ENCODE measurements around the gene TSTD1. TPM values are rescaled to one million over a fixed set of nuclear protein-coding genes. Genes with fewer than 3 reads are reported as not detected.
"Not testable (repeated sequence)": the region's sequence is repeated elsewhere in the genome, so short reads cannot be mapped to it uniquely, and the experiment has no call there.

TSTD1 gene
- total RNA-seq, 2 experiments from 2014 or later: 70.2 to 77.7 TPM

GRCh38 chr1:161019111-161019660 is 19.6 kb downstream of the TSTD1 start:
- H3K4me3 Mint-ChIP-seq; DNase-seq; H3K9me3 Mint-ChIP-seq; H3K27me3 Mint-ChIP-seq; intact Hi-C loops (cut with micrococcal nuclease); H3K27ac Mint-ChIP-seq; H3K36me3 Mint-ChIP-seq: not testable (repeated sequence)
- CTCF ChIA-PET: interaction anchor here (1.1 to 1.6 kb wide), 2 partner anchors 22 to 23 kb away, joined by 3 read pairs; no protein-coding TSS in a partner anchor
- POLR2A ChIA-PET: interaction anchor here (0.6 to 1.0 kb wide), 2 partner anchors 27 kb away, joined by 4 read pairs; partner anchors contain the start of gene USF1
- H3K4me1 Mint-ChIP-seq (ENCODE audit: low read depth): peaks cover 53% of the 10 kb centered on the region

GRCh38 chr1:161018631-161018930 is 20.2 kb downstream of the TSTD1 start:
- ChIA-PET CTCF (interaction anchor here (0.6 to 1.6 kb wide), 4 partner anchors 21 to 40 kb away, joined by 3 to 5 read pairs (median 3); no protein-coding TSS in a partner anchor), POLR2A (interaction anchor here (1.0 kb wide), 1 partner anchor 27 kb away, joined by 4 read pairs; the partner anchor contains the start of gene USF1)
- H3K4me3 Mint-ChIP-seq: no peak overlapping the region
- peaks cover 59% of the 10 kb centered on the region for H3K4me1 Mint-ChIP-seq (ENCODE audit: low read depth)
- H3K27ac Mint-ChIP-seq: no peak overlapping the region
- H3K27me3 Mint-ChIP-seq: no peaks in the 10 kb centered on the region
- intact Hi-C loops (cut with micrococcal nuclease): no loop called here
- no peaks in the 10 kb centered on the region for H3K9me3 Mint-ChIP-seq
- DNase-seq: no peak
- H3K36me3 Mint-ChIP-seq: no peaks in the 10 kb centered on the region

GRCh38 chr1:161017756-161018630 is 20.8 kb downstream of the TSTD1 start:
- ChIA-PET CTCF (interaction anchor here (0.6 to 1.6 kb wide), 4 partner anchors 21 to 41 kb away, joined by 3 to 5 read pairs (median 3); no protein-coding TSS in a partner anchor), POLR2A (interaction anchor here (1.0 kb wide), 1 partner anchor 28 kb away, joined by 4 read pairs; the partner anchor contains the start of gene USF1)
- DNase-seq: no peak
- H3K4me1 Mint-ChIP-seq (ENCODE audit: low read depth): peaks cover 65% of the 10 kb centered on the region
- no peak overlapping the region for H3K4me3 Mint-ChIP-seq
- H3K27ac Mint-ChIP-seq: peak overlapping the region; percentile 21
- H3K27me3 Mint-ChIP-seq: no peaks in the 10 kb centered on the region
- H3K36me3 Mint-ChIP-seq: no peaks in the 10 kb centered on the region
- no peaks in the 10 kb centered on the region for H3K9me3 Mint-ChIP-seq
- intact Hi-C loops (cut with micrococcal nuclease): no loop called here

DNA sequence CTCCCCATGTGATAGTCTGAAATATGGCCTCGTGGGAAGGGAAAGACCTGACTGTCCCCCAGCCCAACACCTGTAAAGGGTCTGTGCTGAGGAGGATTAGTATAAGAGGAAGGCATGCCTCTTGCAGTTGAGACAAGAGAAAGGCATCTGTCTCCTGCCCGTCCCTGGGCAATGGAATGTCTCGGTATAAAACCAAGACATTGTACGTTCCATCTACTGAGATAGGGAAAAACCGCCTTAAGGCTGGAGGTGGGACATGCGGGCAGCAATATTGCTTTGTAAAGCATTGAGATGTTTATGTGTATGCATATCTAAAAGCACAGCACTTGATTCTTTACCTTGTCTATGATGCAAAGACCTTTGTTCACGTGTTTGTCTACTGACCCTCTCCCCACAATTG is 21.6 kb downstream of the TSTD1 start:
- H3K4me3 Mint-ChIP-seq: not testable (repeated sequence)

GRCh38 chr1:161016683-161017082 is 22.1 kb downstream of the TSTD1 start:
- POLR2A ChIA-PET; H3K9me3 Mint-ChIP-seq; H3K27me3 Mint-ChIP-seq; H3K36me3 Mint-ChIP-seq; intact Hi-C loops (cut with micrococcal nuclease); CTCF ChIA-PET; H3K4me3 Mint-ChIP-seq; DNase-seq: not testable (repeated sequence)
- peaks cover 61% of the 10 kb centered on the region for H3K4me1 Mint-ChIP-seq (ENCODE audit: low read depth)
- peak overlapping the region; percentile 55 for H3K27ac Mint-ChIP-seq

More for the DNA sequence above, 21.6 kb downstream of the TSTD1 start:
- CTCF ChIA-PET; DNase-seq; POLR2A ChIA-PET; intact Hi-C loops (cut with micrococcal nuclease); H3K9me3 Mint-ChIP-seq; H3K27me3 Mint-ChIP-seq; H3K36me3 Mint-ChIP-seq: not testable (repeated sequence)
- H3K4me1 Mint-ChIP-seq (ENCODE audit: low read depth): peaks cover 62% of the 10 kb centered on the region
- peak overlapping the region; percentile 21 for H3K27ac Mint-ChIP-seq

DNA sequence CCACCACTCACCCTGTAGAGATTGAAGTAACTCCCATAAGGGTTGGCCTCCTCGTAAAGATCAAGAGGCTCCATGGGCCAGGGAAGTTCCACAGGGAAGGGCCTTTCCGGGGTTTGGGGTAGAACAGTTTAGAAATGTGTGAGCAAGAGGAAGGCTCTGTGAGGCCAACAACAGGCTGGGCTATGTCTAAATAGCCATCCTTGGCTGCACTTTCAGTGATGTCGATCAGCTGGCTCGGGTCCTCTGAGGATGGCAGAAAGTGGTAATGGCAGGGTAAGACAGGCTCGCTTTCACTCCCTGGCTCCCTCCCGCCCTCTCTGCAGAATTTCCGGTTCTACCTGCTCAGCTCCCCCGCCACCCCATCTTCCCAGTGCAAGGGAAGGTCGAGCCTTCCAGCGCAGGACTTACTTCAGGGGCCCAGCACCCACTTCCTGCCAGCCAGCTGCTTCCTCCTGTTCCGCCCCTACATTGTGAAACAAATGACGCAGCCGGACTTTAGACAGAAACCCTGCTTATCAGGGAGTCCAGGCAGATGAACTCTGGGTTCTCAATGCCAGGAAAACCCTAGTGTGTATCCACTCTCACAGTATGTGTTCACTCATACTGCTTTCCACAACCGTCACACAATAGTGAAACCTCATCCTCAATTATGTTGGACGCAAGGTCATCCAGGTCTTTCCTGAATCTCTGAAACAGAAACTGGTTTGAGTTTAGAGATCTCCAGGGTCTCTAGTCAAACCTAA is 25.1 kb downstream of the TSTD1 start:
- peak overlapping the region; percentile 73 for H3K4me3 Mint-ChIP-seq
- peak overlapping the region; percentile 95 for H3K27ac Mint-ChIP-seq
- peaks cover 52% of the 10 kb centered on the region for H3K4me1 Mint-ChIP-seq (ENCODE audit: low read depth)
- DNase-seq: peak; percentile 87
- POLR2A ChIA-PET: interaction anchor here (0.7 to 1.7 kb wide), 7 partner anchors 8 to 56 kb away, joined by 3 to 6 read pairs (median 4); partner anchors contain the start of genes ARHGAP30 and TSTD1
- no peaks in the 10 kb centered on the region for H3K36me3 Mint-ChIP-seq
- H3K9me3 Mint-ChIP-seq: no peaks in the 10 kb centered on the region
- CTCF ChIA-PET: interaction anchor here (0.6 to 1.7 kb wide), 5 partner anchors 17 to 124 kb away, joined by 3 to 11 read pairs (median 4); no protein-coding TSS in a partner anchor
- H3K27me3 Mint-ChIP-seq: no peaks in the 10 kb centered on the region
- intact Hi-C loops (cut with micrococcal nuclease): loop anchor here (1.0 kb wide), 3 partner anchors 8 to 102 kb away; partner anchors contain the start of gene F11R

GRCh38 chr1:161013131-161013487 is 25.7 kb downstream of the TSTD1 start:
- no peaks in the 10 kb centered on the region for H3K9me3 Mint-ChIP-seq
- no peaks in the 10 kb centered on the region for H3K36me3 Mint-ChIP-seq
- CTCF ChIA-PET: interaction anchor here (0.6 to 1.7 kb wide), 5 partner anchors 16 to 125 kb away, joined by 3 to 11 read pairs (median 4); no protein-coding TSS in a partner anchor

DNA sequence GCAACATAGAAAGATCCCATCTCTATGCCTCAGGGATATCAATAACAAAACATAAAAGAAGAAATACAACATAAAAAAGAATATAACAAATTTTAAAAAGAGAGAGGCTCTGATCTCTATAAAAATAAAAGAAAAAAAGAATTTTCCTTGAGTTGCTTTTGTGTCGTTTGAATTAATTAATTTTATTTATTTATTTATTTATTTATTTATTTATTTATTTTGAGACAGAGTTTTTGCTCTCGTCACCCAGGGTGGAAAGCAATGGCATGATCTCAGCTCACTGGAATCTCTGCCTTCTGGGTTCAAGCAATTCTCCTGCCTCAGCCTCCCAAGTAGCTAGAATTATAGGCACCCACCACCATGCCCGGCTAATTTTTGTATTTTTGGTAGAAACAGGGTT is 26.3 kb downstream of the TSTD1 start:
- ChIA-PET CTCF (interaction anchor here (0.6 to 2.7 kb wide), 3 partner anchors 15 to 85 kb away, joined by 3 to 11 read pairs (median 9); no protein-coding TSS in a partner anchor), POLR2A (interaction anchor here (1.4 kb wide), 1 partner anchor 15 kb away, joined by 5 read pairs; no protein-coding TSS in a partner anchor)
- no peak overlapping the region for H3K4me3 Mint-ChIP-seq

More at GRCh38 chr1:161013131-161013487, 25.7 kb downstream of the TSTD1 start:
- DNase-seq: no peak
- POLR2A ChIA-PET: interaction anchor here (0.7 to 1.7 kb wide), 7 partner anchors 8 to 57 kb away, joined by 3 to 6 read pairs (median 4); partner anchors contain the start of genes ARHGAP30 and TSTD1
- H3K27ac Mint-ChIP-seq: peak overlapping the region; percentile 95
- peak overlapping the region; percentile 73 for H3K4me3 Mint-ChIP-seq
- H3K4me1 Mint-ChIP-seq (ENCODE audit: low read depth): peaks cover 46% of the 10 kb centered on the region
- no peaks in the 10 kb centered on the region for H3K27me3 Mint-ChIP-seq
- intact Hi-C loops (cut with micrococcal nuclease): loop anchor here (1.0 kb wide), 3 partner anchors 8 to 102 kb away; partner anchors contain the start of gene F11R

GRCh38 chr1:161009602-161010211 is 29.1 kb downstream of the TSTD1 start:
- no peaks in the 10 kb centered on the region for H3K9me3 Mint-ChIP-seq
- no peaks in the 10 kb centered on the region for H3K27me3 Mint-ChIP-seq
- H3K4me1 Mint-ChIP-seq (ENCODE audit: low read depth): peaks cover 34% of the 10 kb centered on the region
- no peak overlapping the region for H3K4me3 Mint-ChIP-seq
- intact Hi-C loops (cut with micrococcal nuclease): no loop called here
- no peaks in the 10 kb centered on the region for H3K36me3 Mint-ChIP-seq
- POLR2A ChIA-PET: interaction anchor here (0.6 kb wide), 1 partner anchor 47 kb away, joined by 3 read pairs; no protein-coding TSS in a partner anchor
- peak overlapping the region; percentile 23 for H3K27ac Mint-ChIP-seq
- DNase-seq: no peak
- CTCF ChIA-PET: interaction anchor here (2.7 kb wide), 1 partner anchor 12 kb away, joined by 9 read pairs; no protein-coding TSS in a partner anchor

More for the DNA sequence above, 26.3 kb downstream of the TSTD1 start:
- Mint-ChIP-seq H3K27me3 (no peaks in the 10 kb centered on the region), H3K9me3 (no peaks in the 10 kb centered on the region), H3K36me3 (no peaks in the 10 kb centered on the region), H3K27ac (peak overlapping the region; percentile 95), H3K4me1 (ENCODE audit: low read depth) (peaks cover 40% of the 10 kb centered on the region)
- no peak for DNase-seq
- intact Hi-C loops (cut with micrococcal nuclease): no loop called here

- no peak overlapping the region for H3K4me3 Mint-ChIP-seq
- H3K36me3 Mint-ChIP-seq: no peaks in the 10 kb centered on the region
- H3K9me3 Mint-ChIP-seq: no peaks in the 10 kb centered on the region
- CTCF ChIA-PET: interaction anchor here (0.6 kb wide), 1 partner anchor 89 kb away, joined by 5 read pairs; no protein-coding TSS in a partner anchor
- H3K27me3 Mint-ChIP-seq: no peaks in the 10 kb centered on the region
- H3K4me1 Mint-ChIP-seq (ENCODE audit: low read depth): peaks cover 31% of the 10 kb centered on the region
- H3K27ac Mint-ChIP-seq: no peak overlapping the region
- intact Hi-C loops (cut with micrococcal nuclease): no loop called here
- DNase-seq: no peak
- POLR2A ChIA-PET: interaction anchor here (0.6 kb wide), 1 partner anchor 48 kb away, joined by 3 read pairs; no protein-coding TSS in a partner anchor
Observed at GRCh38 chr1:161008869-161009510, 29.8 kb downstream of the TSTD1 start.

All from activated CD4-positive, alpha-beta memory T cell treated with anti-CD3 and anti-CD28 coated beads for 36 hours (primary cell).